ENCODE results near the gene ART1.

ART1 gene

GRCh38 chr11:3710485-3711259 is 65.7 kb downstream of the ART1 start:
- in situ Hi-C loops (cut with MboI; ENCODE audit: low sequenced_read_pairs), result no loop called here

GRCh38 chr11:3712274-3712673 is 67.3 kb downstream of the ART1 start:
- in situ Hi-C loops (cut with MboI; ENCODE audit: low sequenced_read_pairs), result no loop called here
